Neural cell (in vitro differentiated cells): ENCODE results near the gene SMG1. TPM values are rescaled to one million over a fixed set of nuclear protein-coding genes. Genes with fewer than 3 reads are reported as not detected.

ENCODE experiments used
- H2AFZ ChIP-seq: fragments of 200-600, 300-800 bp; sonication (generic), shearing (Covaris generic); 2 replicates; pipeline ENCODE4 v1.6.0; 2014; ENCODE audit warnings: low read depth, mild to moderate bottlenecking, antibody characterized with exemption, low read length, moderate library complexity
- H3F3A ChIP-seq: fragments of 200-600 bp; shearing (Covaris generic); 2 replicates; pipeline ENCODE4 v1.6.1; 2016; ENCODE audit warnings: mild to moderate bottlenecking, moderate library complexity, mixed read lengths, antibody characterized with exemption, low read length; ENCODE audit not compliant: insufficient read depth, poor library complexity, severe bottlenecking
- H3K27ac ChIP-seq: fragments of 200-600, 300-800 bp; sonication (generic), shearing (Covaris generic); 2 replicates; pipeline ENCODE4 v1.5.1; 2014; ENCODE audit warnings: mild to moderate bottlenecking, low read length, moderate library complexity
- H3K27me3 ChIP-seq: fragments of 300-800, 200-600 bp; sonication (generic), shearing (Covaris generic); 2 replicates; pipeline ENCODE4 v1.6.0; 2014; ENCODE audit warnings: mild to moderate bottlenecking, low read depth, low read length, moderate library complexity; ENCODE audit not compliant: insufficient read depth
- H3K36me3 ChIP-seq: fragments of 300-800, 200-600 bp; sonication (generic), shearing (Covaris generic); 2 replicates; pipeline ENCODE4 v1.5.1; 2014; ENCODE audit warnings: mild to moderate bottlenecking, antibody characterized with exemption, low read length, moderate library complexity; ENCODE audit not compliant: insufficient read depth
- H3K4me2 ChIP-seq: fragments of 300-800, 200-600 bp; sonication (generic), shearing (Covaris generic); 2 replicates; pipeline ENCODE4 v1.6.0; 2014; ENCODE audit warnings: mild to moderate bottlenecking, low read length
- H3K4me3 ChIP-seq: fragments of 300-800, 200-600 bp; sonication (generic), shearing (Covaris generic); 2 replicates; pipeline ENCODE4 v1.5.1; 2014; ENCODE audit warnings: mild to moderate bottlenecking, low read length, moderate library complexity
- H3K79me2 ChIP-seq: fragments of 200-600 bp; shearing (Covaris generic); replicated peaks from 2 replicates; pipeline ENCODE4 v1.6.0; 2014; ENCODE audit warnings: mild to moderate bottlenecking, low read length, moderate library complexity; ENCODE audit not compliant: insufficient read depth
- H3K9ac ChIP-seq: fragments of 300-800, 200-600 bp; sonication (generic), shearing (Covaris generic); 2 replicates; pipeline ENCODE4 v1.6.1; 2016; ENCODE audit warnings: mild to moderate bottlenecking, low read length, mixed read lengths
- H3K9me2 ChIP-seq: fragments of 200-600 bp; shearing (Covaris generic); 2 replicates; pipeline ENCODE4 v1.6.1; 2016; ENCODE audit warnings: mild to moderate bottlenecking, low read length, mixed read lengths; ENCODE audit not compliant: insufficient read depth
- H3K9me3 ChIP-seq: fragments of 200-600, 300-800 bp; sonication (generic), shearing (Covaris generic); 2 replicates; pipeline ENCODE4 v1.6.1; 2016; ENCODE audit warnings: mild to moderate bottlenecking, mixed run types, low read length, moderate library complexity, mixed read lengths
- H4K20me1 ChIP-seq: fragments of 200-600 bp; shearing (Covaris generic); 2 replicates; pipeline ENCODE4 v1.6.1; 2016; ENCODE audit warnings: mild to moderate bottlenecking, mixed run types; ENCODE audit not compliant: insufficient read depth
- EP300 ChIP-seq: fragments of 450-650 bp; conservative IDR thresholded peaks from 2 replicates; pipeline ENCODE4 v1.6.1; 2014; ENCODE audit warnings: antibody characterized with exemption, mild to moderate bottlenecking, moderate library complexity; ENCODE audit not compliant: poor library complexity, severe bottlenecking
- EZH2 ChIP-seq: fragments of 200-600, 300-800 bp; shearing (Covaris generic), sonication (generic); IDR thresholded peaks from 2 replicates; pipeline ENCODE4 v1.6.1; 2014; ENCODE audit warnings: antibody characterized with exemption, low read length, borderline replicate concordance, mild to moderate bottlenecking; ENCODE audit not compliant: insufficient read depth, poor library complexity, severe bottlenecking
- MXI1 ChIP-seq: fragments of 450-650 bp; conservative IDR thresholded peaks from 2 replicates; pipeline ENCODE4 v1.6.1; 2014; ENCODE audit warnings: antibody characterized with exemption, mild to moderate bottlenecking; ENCODE audit not compliant: poor library complexity, severe bottlenecking
- POLR2AphosphoS5 ChIP-seq: IDR thresholded peaks from 2 replicates; pipeline ENCODE4 v1.6.1; 2012
- RAD21 ChIP-seq: fragments of 450-650 bp; conservative IDR thresholded peaks from 2 replicates; pipeline ENCODE4 v1.6.1; 2014; ENCODE audit warnings: antibody characterized with exemption, mild to moderate bottlenecking, moderate library complexity
- REST ChIP-seq: IDR thresholded peaks from 2 replicates; pipeline ENCODE4 v1.6.1; 2012; ENCODE audit warnings: borderline replicate concordance
- SMC3 ChIP-seq: fragments of 450-650 bp; conservative IDR thresholded peaks from 2 replicates; pipeline ENCODE4 v1.6.1; 2014; ENCODE audit warnings: antibody characterized with exemption, mild to moderate bottlenecking, moderate library complexity; ENCODE audit not compliant: poor library complexity
- TAF1 ChIP-seq: IDR thresholded peaks from 2 replicates; pipeline ENCODE4 v1.6.1; 2012; ENCODE audit warnings: low read depth
- polyA plus RNA-seq: library from polyadenylated mRNA; depleted of rRNA; stranded (reverse); fragments of >200 nt; gene quantifications from 2 replicates; pipeline ENCODE4 v1.2.3, GENCODE V29; 2014
- TF ChIP-seq, protein P1 (sequence below): fragments of 450-650 bp; IDR thresholded peaks from 2 replicates; pipeline ENCODE4 v1.5.1; 2014; ENCODE audit warnings: antibody characterized with exemption, mild to moderate bottlenecking, moderate library complexity; ENCODE audit not compliant: poor library complexity, severe bottlenecking

SMG1 gene
- polyA plus RNA-seq, 1 donor from 2014 or later = 26.3 TPM

DNA sequence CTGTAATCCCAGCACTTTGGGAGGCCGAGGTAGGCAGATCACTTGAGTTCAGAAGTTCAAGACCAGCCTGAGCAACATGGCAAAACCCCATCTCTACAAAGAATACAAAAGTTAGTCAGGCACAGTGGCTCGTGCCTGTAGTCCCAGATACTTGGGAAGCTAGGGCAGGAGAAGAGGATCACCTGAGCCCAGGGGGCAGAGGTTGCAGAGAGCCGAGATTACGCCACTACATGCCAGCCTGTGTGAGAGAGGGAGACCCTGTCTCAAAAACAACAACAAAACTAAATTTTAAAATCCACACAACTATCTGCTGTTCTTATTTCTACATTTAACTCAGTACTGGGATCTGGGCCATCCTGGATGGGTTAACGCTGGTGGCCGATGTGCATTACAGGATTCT, 83.6 kb downstream of the SMG1 start:
- Histone ChIP-seq H3K27ac (no peak overlapping the region), H3K9me3 (no peaks in the 10 kb centered on the region), H3K27me3 (no peaks in the 10 kb centered on the region), H4K20me1 (no peaks in the 10 kb centered on the region), H3K9ac (no peak overlapping the region), H3K4me3 (no peak overlapping the region), H3K36me3 (peaks cover 5% of the 10 kb centered on the region), H3K4me2 (no peak overlapping the region), H3K9me2 (no peaks in the 10 kb centered on the region), H3K79me2 (no peaks in the 10 kb centered on the region), H2AFZ (no peak overlapping the region), H3F3A (no peaks in the 10 kb centered on the region)
- TF ChIP-seq EZH2 = no peak
- no peak for TF ChIP-seq POLR2AphosphoS5
- TF ChIP-seq MXI1 = no peak
- TF ChIP-seq REST = no peak
- TF ChIP-seq, protein P1, sequence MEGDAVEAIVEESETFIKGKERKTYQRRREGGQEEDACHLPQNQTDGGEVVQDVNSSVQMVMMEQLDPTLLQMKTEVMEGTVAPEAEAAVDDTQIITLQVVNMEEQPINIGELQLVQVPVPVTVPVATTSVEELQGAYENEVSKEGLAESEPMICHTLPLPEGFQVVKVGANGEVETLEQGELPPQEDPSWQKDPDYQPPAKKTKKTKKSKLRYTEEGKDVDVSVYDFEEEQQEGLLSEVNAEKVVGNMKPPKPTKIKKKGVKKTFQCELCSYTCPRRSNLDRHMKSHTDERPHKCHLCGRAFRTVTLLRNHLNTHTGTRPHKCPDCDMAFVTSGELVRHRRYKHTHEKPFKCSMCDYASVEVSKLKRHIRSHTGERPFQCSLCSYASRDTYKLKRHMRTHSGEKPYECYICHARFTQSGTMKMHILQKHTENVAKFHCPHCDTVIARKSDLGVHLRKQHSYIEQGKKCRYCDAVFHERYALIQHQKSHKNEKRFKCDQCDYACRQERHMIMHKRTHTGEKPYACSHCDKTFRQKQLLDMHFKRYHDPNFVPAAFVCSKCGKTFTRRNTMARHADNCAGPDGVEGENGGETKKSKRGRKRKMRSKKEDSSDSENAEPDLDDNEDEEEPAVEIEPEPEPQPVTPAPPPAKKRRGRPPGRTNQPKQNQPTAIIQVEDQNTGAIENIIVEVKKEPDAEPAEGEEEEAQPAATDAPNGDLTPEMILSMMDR = no peak
- no peak for TF ChIP-seq EP300
- no peak for TF ChIP-seq SMC3
- TF ChIP-seq TAF1 = no peak
- TF ChIP-seq RAD21 = no peak

DNA sequence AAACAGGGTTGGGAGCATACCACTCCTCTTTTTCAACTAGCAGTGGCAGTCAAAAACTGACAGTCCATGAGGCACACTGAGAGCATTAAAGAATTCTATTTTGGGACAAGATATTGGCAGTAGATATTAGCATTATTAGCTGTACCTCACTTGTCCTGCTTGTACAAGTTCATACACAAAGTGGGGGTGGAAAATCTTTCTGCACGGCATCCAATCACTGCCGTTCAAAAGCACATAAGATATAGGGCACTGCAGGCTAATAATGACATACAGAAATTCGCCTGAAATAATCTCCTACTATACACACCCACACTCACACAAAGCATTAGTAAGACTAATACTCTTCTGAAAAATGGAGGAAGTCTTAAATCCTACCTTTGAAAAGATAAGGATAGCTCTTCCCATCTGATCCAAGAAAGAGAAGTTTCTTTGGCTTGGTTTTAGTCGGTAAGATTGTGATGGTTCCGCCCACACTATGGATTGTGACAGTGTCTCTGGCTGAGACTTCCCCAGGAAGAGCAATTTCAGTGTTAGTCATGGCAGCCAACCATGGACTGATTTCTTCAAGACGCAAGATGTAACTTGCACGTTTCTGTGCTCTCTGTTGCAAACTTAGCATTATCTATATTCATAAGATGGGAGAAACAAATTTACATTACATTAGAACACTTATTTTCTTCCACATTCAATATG, 84.2 kb downstream of the SMG1 start:
- H3K27ac ChIP-seq = no peak overlapping the region
- H2AFZ ChIP-seq = no peak overlapping the region
- peaks cover 8% of the 10 kb centered on the region for H3K36me3 ChIP-seq
- TF ChIP-seq EZH2 = no peak
- TF ChIP-seq EP300 = no peak
- no peak for TF ChIP-seq TAF1
- TF ChIP-seq RAD21 = no peak
- TF ChIP-seq, protein P1 = no peak
- no peak for TF ChIP-seq POLR2AphosphoS5
- TF ChIP-seq SMC3 = no peak
- TF ChIP-seq REST = no peak
- no peak for TF ChIP-seq MXI1
- no peaks in the 10 kb centered on the region for H3K9me3 ChIP-seq
- no peak overlapping the region for H3K4me3 ChIP-seq
- no peak overlapping the region for H3K9ac ChIP-seq
- H3K9me2 ChIP-seq = no peaks in the 10 kb centered on the region
- H3K4me2 ChIP-seq = no peak overlapping the region
- no peaks in the 10 kb centered on the region for H4K20me1 ChIP-seq
- H3K79me2 ChIP-seq = no peaks in the 10 kb centered on the region
- no peaks in the 10 kb centered on the region for H3K27me3 ChIP-seq
- no peaks in the 10 kb centered on the region for H3F3A ChIP-seq
